ENCODE results near the gene ARHGEF7.
"Not testable (repeated sequence)": the region's sequence is repeated elsewhere in the genome, so short reads cannot be mapped to it uniquely, and the experiment has no call there.

ARHGEF7 gene, protein sequence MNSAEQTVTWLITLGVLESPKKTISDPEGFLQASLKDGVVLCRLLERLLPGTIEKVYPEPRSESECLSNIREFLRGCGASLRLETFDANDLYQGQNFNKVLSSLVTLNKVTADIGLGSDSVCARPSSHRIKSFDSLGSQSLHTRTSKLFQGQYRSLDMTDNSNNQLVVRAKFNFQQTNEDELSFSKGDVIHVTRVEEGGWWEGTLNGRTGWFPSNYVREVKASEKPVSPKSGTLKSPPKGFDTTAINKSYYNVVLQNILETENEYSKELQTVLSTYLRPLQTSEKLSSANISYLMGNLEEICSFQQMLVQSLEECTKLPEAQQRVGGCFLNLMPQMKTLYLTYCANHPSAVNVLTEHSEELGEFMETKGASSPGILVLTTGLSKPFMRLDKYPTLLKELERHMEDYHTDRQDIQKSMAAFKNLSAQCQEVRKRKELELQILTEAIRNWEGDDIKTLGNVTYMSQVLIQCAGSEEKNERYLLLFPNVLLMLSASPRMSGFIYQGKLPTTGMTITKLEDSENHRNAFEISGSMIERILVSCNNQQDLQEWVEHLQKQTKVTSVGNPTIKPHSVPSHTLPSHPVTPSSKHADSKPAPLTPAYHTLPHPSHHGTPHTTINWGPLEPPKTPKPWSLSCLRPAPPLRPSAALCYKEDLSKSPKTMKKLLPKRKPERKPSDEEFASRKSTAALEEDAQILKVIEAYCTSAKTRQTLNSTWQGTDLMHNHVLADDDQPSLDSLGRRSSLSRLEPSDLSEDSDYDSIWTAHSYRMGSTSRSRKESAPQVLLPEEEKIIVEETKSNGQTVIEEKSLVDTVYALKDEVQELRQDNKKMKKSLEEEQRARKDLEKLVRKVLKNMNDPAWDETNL

GRCh38 chr13:111115061-111115964, at the start of gene ARHGEF7:
Gene ARHGEF7, plus strand, starts transcription at chr13:111115310. Its CDS starts 217 bp downstream, at chr13:111115527.
- no peak for DNase-seq

DNA sequence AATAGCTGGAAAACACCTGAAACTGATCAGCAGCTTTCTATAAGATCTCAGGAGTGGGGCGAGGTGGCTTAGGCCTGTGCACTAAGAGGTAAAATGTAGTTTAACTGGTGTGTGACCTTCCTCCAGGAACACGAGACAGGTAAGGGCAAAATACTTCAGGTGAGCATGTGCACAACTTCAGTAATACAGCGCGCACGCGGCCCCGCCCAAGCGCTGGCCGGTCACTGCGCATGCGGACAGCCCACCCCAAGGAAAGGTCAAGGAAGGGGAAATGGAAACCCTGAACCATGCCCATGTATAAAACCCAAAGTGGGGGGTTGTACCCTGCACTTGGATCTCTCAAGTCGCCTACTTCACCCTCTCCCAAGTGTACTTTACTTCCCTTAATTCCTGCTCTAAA, 49.4 kb upstream of the ARHGEF7 start:
- DNase-seq: no peak

- no peak for DNase-seq
Observed at GRCh38 chr13:111066544-111066943, 48.6 kb upstream of the ARHGEF7 start.

DNA sequence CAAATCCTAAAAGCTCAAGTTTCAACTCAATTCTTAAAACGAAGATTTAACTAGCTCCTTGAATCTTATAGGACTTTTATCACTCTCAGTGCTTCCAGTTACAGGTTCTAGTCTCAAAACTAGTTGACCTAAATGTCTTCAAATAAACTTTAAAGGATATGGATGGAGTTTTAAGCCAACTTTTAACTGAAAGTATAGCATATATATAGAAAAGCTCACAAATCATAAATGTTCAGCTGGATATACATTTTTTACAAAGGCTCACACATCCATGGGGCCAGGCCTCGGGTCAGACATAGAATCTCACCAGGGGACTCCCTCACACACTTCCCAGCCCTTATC, 47.1 kb upstream of the ARHGEF7 start:
- no peak for DNase-seq

DNA sequence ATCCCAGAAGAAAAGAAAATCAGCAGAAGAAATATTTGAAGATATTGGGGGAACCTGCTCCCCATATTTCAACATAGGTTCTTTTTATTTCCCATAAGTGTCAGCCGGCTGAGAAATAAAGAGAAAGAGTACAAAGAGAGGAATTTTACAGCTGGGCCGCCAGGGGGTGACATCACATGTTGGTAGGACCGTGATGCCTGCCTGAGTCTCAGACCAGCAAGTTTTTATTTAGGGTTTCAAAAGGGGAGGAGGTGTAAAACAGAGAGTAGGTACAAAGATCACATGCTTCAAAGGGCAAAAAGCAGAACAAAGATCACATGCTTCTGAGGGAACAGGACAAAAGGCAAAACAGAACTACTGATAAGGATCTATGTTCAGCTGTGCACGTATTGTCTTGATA, 44.0 kb upstream of the ARHGEF7 start:
- not testable (repeated sequence) for DNase-seq

DNA sequence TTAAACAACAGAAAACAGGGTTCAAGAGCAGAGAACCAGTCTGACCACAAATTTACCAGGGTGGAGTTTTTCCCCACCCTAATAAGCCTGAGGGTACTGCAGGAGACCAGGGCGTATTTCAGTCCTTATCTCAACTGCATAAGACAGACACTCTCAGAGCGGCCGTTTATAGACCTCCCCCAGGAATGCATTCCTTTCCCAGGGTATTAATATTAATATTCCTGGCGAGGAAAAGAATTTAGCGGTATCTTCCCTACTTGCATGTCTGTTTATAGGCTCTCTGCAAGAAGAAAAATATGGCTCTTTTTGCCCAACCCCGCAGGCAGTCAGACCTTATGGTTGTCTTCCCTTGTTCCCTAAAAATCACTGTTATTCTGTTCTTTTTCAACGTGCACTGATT, 43.6 kb upstream of the ARHGEF7 start:
- DNase-seq: not testable (repeated sequence)

- DNase-seq: no peak
Observed at GRCh38 chr13:111074826-111075225, 40.3 kb upstream of the ARHGEF7 start.

GRCh38 chr13:111076155-111077013, 38.7 kb upstream of the ARHGEF7 start:
- DNase-seq: no peak

DNA sequence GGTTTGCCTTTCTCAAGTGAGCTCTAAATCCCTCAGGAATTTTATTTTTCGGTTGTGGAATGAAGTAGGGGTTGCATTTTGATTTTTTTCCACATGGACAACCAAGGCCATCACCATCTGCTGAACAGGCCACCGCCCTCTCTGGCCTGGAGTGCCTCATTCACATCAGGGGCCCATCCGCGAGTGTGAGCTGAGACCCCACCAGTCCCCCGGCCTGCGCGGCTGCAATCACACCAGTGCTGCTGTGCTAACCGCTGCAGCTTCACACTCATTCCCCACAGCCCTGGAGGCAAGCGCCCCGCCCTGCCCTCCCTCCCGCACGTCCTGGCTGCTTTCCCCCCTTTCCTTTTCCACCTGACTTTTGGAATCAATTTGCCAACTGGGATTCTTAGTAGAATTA, 35.7 kb upstream of the ARHGEF7 start:
- no peak for DNase-seq

DNA sequence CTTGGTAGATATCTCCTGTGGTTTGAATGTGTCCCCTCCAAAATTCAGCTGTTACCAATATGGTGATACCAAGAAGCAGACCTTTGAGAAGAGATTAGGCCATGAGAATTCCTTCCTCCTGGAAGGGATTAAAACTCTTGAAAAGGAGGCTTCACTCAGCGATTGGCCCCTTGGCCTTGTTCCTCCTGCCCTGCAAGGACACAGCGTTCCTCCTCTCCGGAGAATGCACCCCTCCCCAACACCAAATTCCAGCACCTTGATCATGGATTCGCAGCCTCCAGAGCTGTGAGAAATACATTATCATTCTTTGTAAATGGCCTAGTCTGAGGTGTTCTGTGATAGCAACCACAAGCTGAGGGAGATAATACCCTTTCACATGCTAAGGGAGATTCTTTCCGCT, 34.5 kb upstream of the ARHGEF7 start:
- no peak for DNase-seq

GRCh38 chr13:111082240-111082639, 32.9 kb upstream of the ARHGEF7 start:
- no peak for DNase-seq

DNA sequence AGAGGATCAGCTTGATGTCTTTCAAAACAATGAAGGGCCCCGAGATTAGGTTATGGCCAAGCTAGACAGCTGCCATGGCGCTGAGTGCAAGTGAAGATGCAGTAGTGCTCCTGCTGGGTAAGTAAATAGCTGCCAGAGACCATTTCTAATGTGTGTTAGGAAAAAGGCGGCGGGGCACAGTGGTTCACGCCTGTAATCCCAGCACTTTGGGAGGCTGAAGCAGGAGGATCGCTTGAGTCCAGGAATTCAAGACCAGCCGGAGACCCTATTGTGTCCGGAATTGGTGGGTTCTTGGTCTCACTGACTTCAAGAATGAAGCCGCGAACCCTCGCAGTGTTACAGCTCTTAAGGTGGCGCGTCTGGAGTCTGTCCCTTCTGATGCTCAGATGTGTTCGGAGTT, 32.3 kb upstream of the ARHGEF7 start:
- not testable (repeated sequence) for DNase-seq

DNA sequence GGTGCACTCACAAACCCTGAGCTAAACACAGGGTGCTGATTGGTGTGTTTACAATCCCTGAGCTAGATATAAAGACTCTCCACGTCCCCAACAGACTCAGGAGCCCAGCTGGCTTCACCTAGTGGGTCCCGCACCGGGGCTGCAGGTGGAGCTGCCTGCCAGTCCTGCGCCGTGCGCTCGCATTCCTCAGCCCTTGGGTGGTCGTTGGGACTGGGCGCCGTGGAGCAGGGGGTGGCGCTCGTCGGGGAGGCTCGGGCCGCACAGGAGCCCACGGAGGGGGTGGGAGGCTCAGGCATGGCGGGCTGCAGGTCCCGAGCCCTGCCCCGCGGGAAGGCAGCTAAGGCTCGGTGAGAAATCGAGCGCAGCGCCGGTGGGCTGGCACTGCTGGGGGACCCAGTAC, 31.4 kb upstream of the ARHGEF7 start:
- DNase-seq: not testable (repeated sequence)

- no peak for DNase-seq
Observed at GRCh38 chr13:111090169-111090568, 24.9 kb upstream of the ARHGEF7 start.

GRCh38 chr13:111092685-111093084, 22.4 kb upstream of the ARHGEF7 start:
- no peak for DNase-seq

DNA sequence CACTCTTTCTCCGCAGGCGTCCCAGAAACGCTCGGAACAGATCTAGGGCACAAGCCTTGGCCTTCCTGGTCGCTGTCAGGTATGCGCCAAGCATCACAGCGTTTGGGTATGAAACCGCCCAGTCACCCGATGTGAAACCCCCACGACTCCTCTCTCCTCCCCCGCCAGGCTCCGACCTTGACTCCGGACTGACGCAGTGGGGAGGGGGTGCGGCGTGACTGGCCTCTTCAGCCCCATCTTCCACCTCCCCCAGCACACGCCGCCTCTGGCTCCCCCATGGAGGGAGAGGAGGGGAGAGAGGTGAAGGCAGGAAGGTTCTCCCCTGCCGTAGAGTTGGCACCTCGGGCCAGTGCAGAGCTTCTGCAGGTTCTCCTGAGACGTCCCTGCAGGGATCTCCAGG, 22.0 kb upstream of the ARHGEF7 start:
- no peak for DNase-seq

DNA sequence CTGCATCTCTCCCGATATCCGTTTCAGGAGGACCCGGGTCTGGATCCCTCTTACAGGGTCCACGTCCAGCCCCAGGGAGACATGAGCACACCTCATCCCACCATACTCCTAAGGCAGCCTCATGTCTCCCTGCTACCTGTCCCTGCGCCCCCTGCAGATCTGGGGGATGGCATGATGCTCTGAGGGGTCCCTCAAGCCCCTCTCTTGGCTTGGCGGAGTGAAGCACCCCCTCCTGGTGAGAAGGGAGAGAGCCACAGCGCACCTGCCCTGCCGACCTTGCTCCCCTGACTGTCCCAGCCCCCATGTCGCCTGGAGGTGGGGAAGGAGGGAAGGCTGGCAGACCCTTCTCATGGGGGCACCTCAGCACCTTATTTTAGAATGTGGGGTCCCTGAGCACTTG, 21.5 kb upstream of the ARHGEF7 start:
- no peak for DNase-seq

DNA sequence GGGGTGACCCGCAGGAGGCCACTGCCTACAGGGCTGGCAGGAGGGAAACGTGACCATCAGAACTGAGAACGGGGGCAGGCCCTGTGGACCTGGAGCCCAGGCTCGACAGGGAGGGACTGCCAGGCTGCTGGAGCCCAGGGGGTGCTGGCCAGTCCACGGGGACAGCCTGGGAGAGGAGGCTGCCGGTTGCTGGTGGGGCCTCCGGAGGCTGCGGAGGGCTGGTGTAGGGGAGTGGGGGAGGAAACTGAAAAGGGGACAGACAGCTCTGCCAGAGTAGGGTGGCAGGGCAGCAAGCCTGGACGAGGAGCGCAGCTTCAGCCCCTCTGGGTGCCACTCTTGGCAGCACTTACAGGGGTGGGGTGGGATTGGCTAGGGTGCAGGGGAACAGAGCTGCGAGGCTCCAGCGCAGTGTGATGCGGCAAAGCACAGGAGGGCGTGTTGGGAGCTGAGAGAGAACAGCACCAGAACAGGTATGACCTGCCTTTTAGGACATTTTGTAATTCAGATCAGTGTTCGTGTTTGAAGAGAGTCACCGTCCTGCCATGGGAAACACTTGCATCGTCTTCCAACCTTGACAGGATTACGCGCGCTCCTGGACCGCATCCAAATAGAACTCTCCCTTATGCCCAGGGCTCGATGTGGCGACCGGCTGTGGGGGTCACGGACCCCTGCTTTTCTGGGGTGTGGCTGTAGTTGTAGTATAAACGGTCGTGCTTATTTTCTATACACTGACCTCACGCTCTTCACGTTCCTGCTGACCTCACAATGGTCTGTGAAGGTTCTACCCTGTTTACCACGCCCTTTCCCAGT, 19.9 kb upstream of the ARHGEF7 start:
- no peak for DNase-seq

- DNase-seq: no peak
Observed at GRCh38 chr13:111095911-111096501, 19.1 kb upstream of the ARHGEF7 start.

DNA sequence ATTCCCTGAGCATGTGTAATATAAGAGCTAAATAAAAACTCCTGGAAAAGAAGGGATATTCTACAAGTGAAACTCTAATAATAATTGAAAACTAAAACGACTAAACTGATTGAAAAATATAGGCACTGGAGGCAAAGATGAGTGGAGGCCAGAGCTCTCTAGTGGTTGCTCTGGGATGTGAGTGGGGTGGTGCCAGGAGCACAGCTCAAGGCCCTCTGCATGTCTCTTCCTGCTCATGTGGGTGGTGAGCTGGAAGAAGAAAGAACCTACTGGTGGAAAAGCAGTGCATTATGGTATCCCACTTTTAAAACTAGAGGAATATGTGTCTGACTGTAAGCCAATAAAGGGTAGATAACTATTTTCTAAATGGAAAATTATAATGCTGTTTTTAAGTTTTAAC, 15.8 kb upstream of the ARHGEF7 start:
- no peak for DNase-seq

DNA sequence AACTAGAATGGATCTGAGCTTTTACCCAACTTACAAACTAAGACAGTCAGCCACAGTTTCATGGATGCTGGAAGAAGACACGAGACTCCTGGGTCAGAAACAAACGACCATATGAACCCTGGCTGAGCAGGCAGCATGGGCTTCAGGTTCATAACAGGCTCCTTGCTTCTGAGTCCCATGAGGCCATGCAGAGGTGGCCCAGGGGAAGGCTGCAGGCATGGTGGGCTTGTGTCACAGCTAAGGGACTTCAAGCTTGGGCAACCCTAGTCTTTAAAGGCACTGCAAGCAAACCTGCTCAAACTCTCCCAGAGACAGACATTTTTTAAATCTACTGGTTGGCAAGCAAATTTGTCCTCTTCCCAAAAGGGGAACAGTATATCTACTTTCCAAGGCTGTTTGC, 5.1 kb upstream of the ARHGEF7 start:
- DNase-seq: no peak
